ENCODE measurements around the gene MCAT.

Gene MCAT

GRCh38 chr22:43171607-43172006 lies 28.4 kb upstream of the MCAT start:
- in situ Hi-C loops (cut with HindIII; ENCODE audit: low pct_ligation_motif_present, low sequenced_read_pairs): no loop called here
- DNase-seq: no peak
- Histone ChIP-seq H3K4me3 (ENCODE audit: low read depth, low read length) (no peak overlapping the region), H3K27me3 (replicated peaks) (no peaks in the 10 kb centered on the region), H3K27ac (no peak overlapping the region), H3K36me3 (replicated peaks) (peaks cover 39% of the 10 kb centered on the region)
- TF ChIP-seq CTCF (IDR thresholded peaks at IDR 0.05; ENCODE audit: low read depth, low read length, missing control alignments): no peak

DNA sequence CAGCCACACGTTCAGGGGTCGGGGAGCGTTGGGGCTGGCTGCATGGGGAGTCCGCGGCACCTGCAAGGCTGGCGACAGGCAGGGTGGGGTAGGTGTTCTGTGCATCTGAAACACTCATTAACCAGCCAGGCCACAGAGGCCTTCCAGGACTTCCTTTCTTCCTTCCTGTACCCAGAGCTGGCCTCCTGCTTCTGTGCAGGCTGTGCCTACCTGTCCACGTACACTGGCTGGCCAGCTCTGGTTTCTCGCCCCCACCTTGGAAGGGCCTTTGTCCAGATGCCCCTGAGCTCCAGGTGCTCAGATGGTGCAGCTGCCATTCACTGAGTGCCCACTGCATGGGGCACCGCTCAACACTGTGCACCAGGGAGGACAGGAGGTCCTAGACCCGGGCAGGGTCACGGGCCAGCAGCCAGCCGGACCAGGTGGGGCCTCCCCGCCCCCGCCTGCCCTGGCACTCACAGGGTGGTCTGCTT lies 27.9 kb upstream of the MCAT start:
- in situ Hi-C loops (cut with HindIII; ENCODE audit: low pct_ligation_motif_present, low sequenced_read_pairs): no loop called here
- H3K27ac ChIP-seq: no peak overlapping the region
- H3K36me3 ChIP-seq (replicated peaks): peaks cover 39% of the 10 kb centered on the region

DNA sequence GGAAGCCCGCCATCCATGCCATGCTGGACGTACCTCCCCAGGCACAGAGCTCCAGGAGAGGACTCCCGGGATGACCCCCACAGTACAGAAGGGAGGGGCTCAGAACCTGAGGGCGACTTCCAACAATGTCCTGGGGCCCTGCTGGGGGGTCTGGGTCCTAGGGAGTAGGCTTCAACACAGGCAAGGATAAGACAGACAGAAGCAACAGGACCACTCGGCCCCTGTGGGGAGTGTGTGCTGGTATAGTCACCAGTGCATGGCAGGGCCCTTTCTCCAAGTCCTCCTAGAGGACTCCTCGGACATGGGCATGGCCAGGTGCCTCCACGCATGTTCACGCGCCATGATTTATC lies 26.9 kb upstream of the MCAT start:
- in situ Hi-C loops (cut with HindIII; ENCODE audit: low pct_ligation_motif_present, low sequenced_read_pairs): no loop called here
- DNase-seq: no peak
- no peak for TF ChIP-seq CTCF (IDR thresholded peaks at IDR 0.05; ENCODE audit: low read depth, low read length, missing control alignments)
- H3K36me3 ChIP-seq (replicated peaks): peaks cover 37% of the 10 kb centered on the region
- no peak overlapping the region for H3K27ac ChIP-seq
- no peak overlapping the region for H3K4me3 ChIP-seq (ENCODE audit: low read depth, low read length)
- no peaks in the 10 kb centered on the region for H3K27me3 ChIP-seq (replicated peaks)

More for the DNA sequence above, 27.9 kb upstream of the MCAT start:
- no peak for TF ChIP-seq CTCF (IDR thresholded peaks at IDR 0.05; ENCODE audit: low read depth, low read length, missing control alignments)
- Histone ChIP-seq H3K27me3 (replicated peaks) (no peaks in the 10 kb centered on the region), H3K4me3 (ENCODE audit: low read depth, low read length) (no peak overlapping the region)
- no peak for DNase-seq

DNA sequence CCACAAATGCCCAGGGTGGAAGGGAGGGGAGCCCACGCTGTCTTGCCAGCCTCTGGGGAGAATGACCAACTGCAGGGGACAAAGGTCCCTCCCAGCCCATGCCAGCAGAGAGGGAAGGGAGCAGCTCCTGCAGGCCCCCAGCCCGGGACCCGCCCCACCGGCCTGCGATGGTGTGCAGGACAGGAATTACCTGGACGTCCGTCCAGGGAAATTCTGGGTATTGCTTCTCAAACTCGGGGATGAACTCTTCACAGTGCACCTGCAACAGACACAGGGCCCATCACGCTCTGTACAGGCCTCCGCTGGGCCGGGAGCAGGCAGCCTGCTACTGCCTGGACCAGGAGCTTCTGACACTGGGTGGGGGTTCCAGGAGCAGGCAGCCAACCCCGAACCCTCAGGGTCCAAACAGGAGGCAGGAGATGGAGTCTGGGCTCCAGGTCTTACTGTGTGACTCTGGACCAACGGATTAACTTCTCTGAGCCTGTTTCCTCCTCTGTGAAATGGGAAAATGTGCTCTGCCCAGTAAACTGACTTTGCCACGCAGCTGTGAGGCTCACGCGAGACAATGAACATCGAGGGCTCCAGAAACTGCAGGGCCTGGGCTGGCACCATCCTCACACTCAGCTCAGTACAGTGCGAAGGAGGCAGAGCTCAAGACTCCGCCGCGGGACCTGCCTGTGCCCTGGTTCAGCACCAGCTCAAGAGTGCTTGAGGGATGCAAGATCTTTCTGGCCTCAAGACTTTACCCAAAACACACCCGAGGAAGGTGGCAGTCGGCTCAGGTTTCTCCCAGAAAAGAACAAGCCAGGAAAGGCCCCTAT lies 26.3 kb upstream of the MCAT start:
- H3K4me3 ChIP-seq (ENCODE audit: low read depth, low read length): no peak overlapping the region
- no peak for TF ChIP-seq CTCF (IDR thresholded peaks at IDR 0.05; ENCODE audit: low read depth, low read length, missing control alignments)
- no peak overlapping the region for H3K27ac ChIP-seq
- in situ Hi-C loops (cut with HindIII; ENCODE audit: low pct_ligation_motif_present, low sequenced_read_pairs): no loop called here
- no peaks in the 10 kb centered on the region for H3K27me3 ChIP-seq (replicated peaks)
- peaks cover 33% of the 10 kb centered on the region for H3K36me3 ChIP-seq (replicated peaks)
- no peak for DNase-seq

DNA sequence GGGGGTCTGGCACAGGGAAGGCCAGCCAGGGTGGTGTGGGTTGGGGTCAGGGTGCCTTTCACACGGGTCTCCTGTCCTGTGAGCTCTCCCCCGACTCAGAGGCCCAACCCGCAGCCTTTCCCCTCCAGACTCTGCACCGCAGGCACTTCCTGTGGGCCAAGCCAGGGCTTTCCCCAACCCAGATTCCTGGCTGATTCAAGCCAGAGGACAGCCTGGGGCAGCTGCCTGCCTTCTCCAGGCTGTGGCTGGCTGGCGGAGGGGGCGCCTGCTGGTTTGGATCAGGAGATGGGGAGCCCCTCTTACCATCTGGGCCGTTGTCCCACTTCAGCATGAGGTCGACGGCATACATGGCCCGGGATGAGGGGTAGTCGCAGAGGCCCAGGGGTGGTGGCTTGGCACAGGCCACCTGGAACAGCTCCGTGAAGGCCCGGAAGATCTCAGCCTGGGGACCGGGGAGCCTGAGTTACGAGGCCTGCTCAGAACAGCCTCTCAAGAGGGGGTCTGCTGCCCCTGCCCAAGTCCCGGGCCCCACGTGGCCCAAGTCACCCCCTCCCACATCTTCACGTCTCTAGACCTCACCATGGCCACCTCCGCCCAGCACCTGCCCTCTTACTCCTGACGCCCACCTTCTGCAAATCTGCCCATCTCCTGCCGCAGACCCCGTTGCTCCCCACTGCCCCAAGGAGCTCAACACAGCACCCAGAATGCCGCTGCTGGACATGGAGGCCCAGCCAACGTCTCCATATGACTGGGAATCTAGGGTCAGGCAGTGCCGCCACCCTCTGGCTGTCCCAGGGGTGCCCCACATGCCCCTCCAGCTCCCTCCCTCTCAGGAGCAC lies 25.5 kb upstream of the MCAT start:
- DNase-seq: peak; percentile 55
- TF ChIP-seq CTCF (IDR thresholded peaks at IDR 0.05; ENCODE audit: low read depth, low read length, missing control alignments): no peak

More for the DNA sequence above, 25.5 kb upstream of the MCAT start:
- H3K36me3 ChIP-seq (replicated peaks): peaks cover 26% of the 10 kb centered on the region
- no peak overlapping the region for H3K4me3 ChIP-seq (ENCODE audit: low read depth, low read length)
- no peaks in the 10 kb centered on the region for H3K27me3 ChIP-seq (replicated peaks)
- in situ Hi-C loops (cut with HindIII; ENCODE audit: low pct_ligation_motif_present, low sequenced_read_pairs): no loop called here
- peak overlapping the region; percentile 47 for H3K27ac ChIP-seq

Data from brain microvascular endothelial cell (primary cell).